H1 (cell line): Measurements from ENCODE around the gene SLC66A2. TPM values are rescaled to one million over a fixed set of nuclear protein-coding genes. Genes with fewer than 3 reads are reported as not detected.

Source experiments
- BACH1 ChIP-seq: IDR thresholded peaks from 2 replicates; pipeline ENCODE4 v1.6.1; 2012; ENCODE audit warnings: low read length, improper control_type of control experiment
- CBX5 ChIP-seq: fragments of 300-800, 300-1000 bp; sonication (generic); IDR thresholded peaks from 2 replicates; pipeline ENCODE4 v1.7.1; 2016; ENCODE audit warnings: antibody characterized with exemption, low read length, low read depth
- GABPA ChIP-seq: IDR thresholded peaks from 2 replicates; pipeline ENCODE4 v1.6.1; 2011; ENCODE audit warnings: mild to moderate bottlenecking, low read length, moderate library complexity, borderline replicate concordance; ENCODE audit not compliant: insufficient read depth
- HDAC2 ChIP-seq, 2 experiments: fragments of 300-600 bp in 1 of 2; sonication (generic) in 1 of 2; IDR thresholded peaks; 2 replicates each; pipeline ENCODE4 v1.6.1; 2011 to 2012; ENCODE audit warnings: low read depth in 2 of 2, low read length in 2 of 2, mild to moderate bottlenecking in 2 of 2, moderate library complexity in 2 of 2, borderline replicate concordance in 1 of 2, inconsistent platforms in 1 of 2
- JUND ChIP-seq: IDR thresholded peaks from 2 replicates; pipeline ENCODE4 v1.6.1; 2011; ENCODE audit warnings: mild to moderate bottlenecking, improper control_type of control experiment, low read length
- SIX5 ChIP-seq: IDR thresholded peaks from 2 replicates; pipeline ENCODE4 v1.6.1; 2011; ENCODE audit warnings: mild to moderate bottlenecking, low read depth, low read length
- USF2 ChIP-seq: IDR thresholded peaks from 2 replicates; pipeline ENCODE4 v1.6.1; 2011; ENCODE audit warnings: low read length, improper control_type of control experiment
- polyA plus RNA-seq, 7 experiments: library from polyadenylated mRNA; depleted of rRNA in 3 of 7; stranded (reverse) in 5 of 7; unstranded in 2 of 7; fragments of >200 nt in 5 of 7; fragments of 200-250 nt in 2 of 7; gene quantifications; 1 replicate in 5 of 7; 2 replicates in 1 of 7; 4 replicates in 1 of 7; pipeline versions ENCODE4 v1.2.1 to v1.2.3, GENCODE V29; 2011 to 2013; ENCODE audit warnings: missing spikeins in 2 of 7, mixed read lengths in 2 of 7
- total RNA-seq: library from RNA; stranded (reverse); fragmentation: NEBNext Ultra II Directional; extraction: Animal tissue kit (Norgen Biotek cat#: 25700); gene quantifications from 2 replicates; pipeline ENCODE4 v1.2.1, GENCODE V29; 2021

Gene SLC66A2
- total and polyA plus RNA-seq, 2 of the 8 experiments (the other 6 are each of a cell fraction or from before 2014, with no cell fraction given): 15.0 to 18.9 TPM

GRCh38 chr18:79859314-79859713, 92.1 kb downstream of the SLC66A2 start (continued):
- TF ChIP-seq HDAC2 (IDR thresholded peaks at IDR 0.05; ENCODE audit: borderline replicate concordance in 1 of 2, low read depth in 2 of 2, low read length in 2 of 2): no peak
- no peak for TF ChIP-seq SIX5
- TF ChIP-seq BACH1: no peak
- TF ChIP-seq USF2: no peak
- no peak for TF ChIP-seq JUND
- no peak for TF ChIP-seq CBX5
- TF ChIP-seq GABPA: no peak
